CD4-positive, alpha-beta T cell treated with Interleukin-15 for 1 hour (primary cell): ENCODE measurements around the gene PIEZO1.

ENCODE experiments used
- DNase-seq: peaks from one replicate; pipeline ENCODE4 v3.0.0-alpha.2; 2020

Gene PIEZO1

DNA sequence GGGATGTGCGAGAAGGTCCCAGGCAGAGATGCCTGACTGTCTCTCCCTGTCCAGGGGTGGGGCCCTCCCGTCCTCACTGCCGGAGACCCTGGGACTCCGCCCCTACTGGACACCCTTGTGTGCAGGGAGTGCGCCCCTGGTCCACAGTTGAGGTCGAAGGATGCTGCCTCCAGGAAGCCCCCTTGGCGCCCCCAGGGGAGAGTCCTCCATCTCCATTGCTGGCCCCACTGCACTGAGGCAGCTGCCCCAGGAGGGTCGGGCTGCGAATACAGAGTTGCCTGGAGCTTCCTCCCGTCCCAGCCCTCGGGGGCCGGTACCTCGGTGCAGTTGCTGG lies 52.1 kb downstream of the PIEZO1 start:
- no peak for DNase-seq

DNA sequence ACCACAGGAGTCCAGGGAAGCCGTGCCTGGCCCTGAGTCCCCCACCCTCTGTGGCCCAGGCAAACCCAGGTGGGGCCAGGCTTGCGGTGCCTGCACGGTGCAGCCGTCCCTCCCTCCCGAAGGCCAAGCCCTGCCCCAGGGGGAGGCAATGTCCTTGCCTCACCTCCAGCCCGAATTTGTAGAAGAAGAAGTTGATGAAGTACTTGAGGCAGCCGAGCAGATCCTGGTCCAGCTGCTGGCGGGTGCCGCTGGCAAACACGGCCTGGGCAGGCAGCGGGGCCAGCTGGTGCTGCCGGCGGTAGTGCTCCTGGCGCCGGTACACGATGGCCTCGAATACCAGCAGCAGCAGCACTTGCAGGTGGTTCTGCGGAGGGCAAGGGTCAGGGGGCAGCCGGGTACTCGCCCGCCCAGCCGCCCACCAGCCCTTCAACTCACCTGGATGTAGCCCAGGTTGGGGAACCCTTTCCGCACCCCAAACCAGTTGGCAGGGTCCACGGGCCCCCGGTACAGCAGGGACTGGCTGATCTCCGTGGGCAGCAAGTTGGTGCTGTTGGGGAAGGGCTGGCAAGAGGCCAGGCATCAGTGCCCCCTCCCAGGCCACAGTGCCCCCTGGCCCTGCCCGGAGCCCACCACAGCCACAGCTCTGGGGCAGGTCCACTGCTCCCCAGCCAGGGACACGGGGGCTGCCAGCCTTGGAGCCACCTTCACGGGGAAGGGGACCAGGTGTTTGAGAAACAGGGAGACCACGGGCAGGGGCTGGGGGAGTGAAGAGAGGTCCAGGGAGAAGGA lies 52.7 kb downstream of the PIEZO1 start:
- DNase-seq: no peak

DNA sequence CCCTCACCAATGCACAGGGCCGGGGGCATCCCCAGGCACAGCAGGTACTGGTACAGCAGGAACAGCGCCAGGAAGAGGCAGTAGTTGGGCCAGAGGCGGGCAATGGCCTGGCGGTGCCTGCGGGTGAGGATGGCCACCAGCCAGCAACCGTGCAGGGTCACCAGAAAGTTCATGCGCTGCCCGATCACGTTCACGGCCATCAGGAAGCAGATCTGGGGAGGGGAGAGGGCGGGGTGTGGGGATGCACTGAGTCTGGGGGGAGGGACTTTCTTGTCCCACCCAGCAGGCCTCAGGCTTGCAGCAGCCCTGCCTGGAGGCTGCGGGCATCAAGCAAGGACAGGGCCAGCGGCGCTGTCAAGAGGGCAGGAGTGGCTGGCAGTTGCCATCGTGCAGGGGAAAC lies 53.3 kb downstream of the PIEZO1 start:
- DNase-seq: no peak

- DNase-seq: no peak
These were observed 54.1 kb downstream of the PIEZO1 start for GRCh38 chr16:88730632-88731607.

GRCh38 chr16:88727871-88728270 lies 57.1 kb downstream of the PIEZO1 start:
- no peak for DNase-seq

GRCh38 chr16:88726981-88727380 lies 58.0 kb downstream of the PIEZO1 start:
- no peak for DNase-seq

DNA sequence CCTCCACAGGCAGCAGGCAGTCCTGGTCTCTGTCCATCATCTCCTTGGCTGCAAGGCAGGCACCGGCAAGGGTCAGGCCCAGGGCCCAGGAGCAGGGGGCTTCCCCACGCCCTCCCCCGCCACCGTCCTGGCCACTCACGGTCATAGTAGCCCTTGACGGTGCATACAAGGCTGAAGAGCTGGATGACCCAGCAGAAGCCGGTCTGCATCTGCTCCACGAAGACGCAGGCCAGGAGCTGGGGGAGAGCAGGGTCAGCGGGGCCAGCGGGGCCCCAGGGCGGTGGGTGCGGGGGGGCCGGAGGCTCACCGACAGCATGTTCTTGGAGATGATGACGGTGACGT lies 58.6 kb downstream of the PIEZO1 start:
- no peak for DNase-seq

DNA sequence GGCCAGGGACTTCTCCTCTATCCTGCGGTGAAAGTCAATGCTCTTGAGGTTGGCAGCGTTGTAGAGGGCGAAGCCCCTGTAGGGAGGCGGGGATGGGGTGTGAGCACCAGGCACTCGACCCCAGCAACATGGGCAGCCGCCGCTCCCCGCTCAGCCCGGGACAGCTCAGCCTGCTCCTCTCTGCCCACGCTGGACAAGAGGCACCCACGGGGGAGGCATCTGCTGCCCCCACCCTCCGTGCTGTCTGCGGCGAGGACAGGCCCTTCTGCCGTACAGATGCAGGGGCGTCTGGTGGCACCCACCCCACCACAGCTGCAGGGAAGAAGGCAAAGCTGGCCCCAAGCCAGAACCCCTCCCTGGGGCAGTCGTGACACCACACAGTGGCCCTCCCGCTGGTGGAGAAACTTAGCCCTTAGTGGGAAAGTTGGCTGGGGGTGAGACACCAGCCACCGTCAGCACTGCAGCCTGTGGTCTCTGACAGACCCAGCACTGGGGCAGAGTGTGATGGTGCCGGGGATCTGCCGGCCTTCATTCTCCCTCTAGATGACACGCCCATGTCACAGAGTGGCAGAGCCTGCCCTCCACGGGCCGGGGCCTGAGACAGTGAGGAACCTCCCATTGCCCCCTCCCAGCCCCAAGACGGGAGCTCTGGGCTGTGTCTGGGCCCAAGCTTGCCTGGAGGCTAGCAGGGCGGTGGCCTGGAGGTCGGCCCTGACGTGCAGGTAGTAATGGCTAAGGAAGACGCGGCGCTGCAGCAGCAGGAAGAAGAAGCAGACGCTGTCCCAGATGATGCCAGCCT lies 59.2 kb downstream of the PIEZO1 start:
- DNase-seq: no peak

DNA sequence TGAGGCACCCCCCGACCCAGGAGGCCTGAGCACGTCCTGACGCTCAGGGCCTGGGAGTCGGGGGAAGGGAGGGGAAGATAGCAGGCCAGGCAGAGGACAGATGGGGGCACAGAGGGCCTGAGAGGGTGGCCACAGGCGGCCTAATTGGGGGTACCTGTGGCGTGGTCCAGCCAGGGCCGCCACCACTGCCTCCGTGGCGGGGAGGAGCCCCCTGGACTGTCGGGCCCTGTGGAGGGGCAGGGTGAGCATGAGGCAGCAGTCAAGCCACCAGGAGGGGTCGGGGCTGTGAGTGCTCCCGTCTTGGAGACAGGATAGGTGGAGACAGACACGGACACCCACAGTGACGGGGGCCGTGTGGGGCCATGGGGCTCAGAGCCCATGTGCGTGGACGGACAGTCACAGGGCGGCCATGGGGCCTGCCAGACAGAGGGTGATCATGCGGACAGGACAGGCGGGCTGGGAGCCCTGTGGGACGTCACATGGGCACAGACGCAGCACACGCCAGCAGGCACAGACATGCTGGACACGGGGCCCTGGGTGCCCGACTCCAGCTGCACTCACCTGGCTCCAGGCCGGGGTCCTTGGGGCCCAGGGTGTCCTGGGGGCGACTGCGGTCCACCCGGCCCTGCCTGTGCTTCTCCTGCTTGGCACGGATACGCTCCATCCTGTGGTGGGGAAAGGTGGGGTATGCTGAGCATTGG lies 60.0 kb downstream of the PIEZO1 start:
- DNase-seq: no peak

- no peak for DNase-seq
These were observed 61.1 kb downstream of the PIEZO1 start for GRCh38 chr16:88723911-88724310.

- DNase-seq: no peak
These were observed 61.5 kb downstream of the PIEZO1 start for GRCh38 chr16:88723507-88723887.

DNA sequence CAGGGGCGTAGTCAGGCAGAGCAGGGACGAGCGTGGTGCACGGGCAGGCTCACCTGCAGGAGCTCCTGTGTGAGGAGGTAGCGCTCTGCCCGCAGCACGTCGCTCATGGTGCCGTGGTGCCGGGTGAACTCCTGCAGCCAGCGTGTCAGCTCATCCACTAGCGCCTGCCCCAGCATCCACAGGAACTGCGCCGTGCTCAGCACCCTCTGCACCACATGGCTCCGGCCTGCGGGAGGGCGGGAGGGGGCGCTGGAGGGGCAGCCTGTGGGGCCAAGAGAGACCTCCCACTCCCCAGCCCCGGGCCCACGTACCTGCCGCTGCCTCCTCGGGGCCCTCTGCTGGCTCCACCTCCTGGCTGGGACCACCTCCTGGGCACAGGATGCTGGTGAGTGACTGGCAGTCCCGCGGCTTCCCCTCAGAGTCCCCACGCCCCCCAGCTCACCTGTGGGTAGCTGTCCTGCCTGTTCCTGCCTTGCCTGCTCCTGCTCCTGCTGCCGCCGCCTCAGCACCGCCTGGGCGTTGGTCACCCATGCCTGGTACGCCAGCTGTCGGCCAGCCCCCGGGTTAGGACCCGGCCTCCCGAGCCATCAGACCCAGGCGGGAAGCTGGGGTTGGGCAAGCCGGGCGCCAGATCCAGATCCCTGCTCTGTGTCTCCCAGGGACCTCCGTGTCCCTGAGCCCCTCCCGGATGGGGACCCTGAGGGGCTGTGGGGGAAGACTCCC lies 62.1 kb downstream of the PIEZO1 start:
- DNase-seq: no peak

GRCh38 chr16:88721815-88722755 lies 62.9 kb downstream of the PIEZO1 start:
- no peak for DNase-seq

DNA sequence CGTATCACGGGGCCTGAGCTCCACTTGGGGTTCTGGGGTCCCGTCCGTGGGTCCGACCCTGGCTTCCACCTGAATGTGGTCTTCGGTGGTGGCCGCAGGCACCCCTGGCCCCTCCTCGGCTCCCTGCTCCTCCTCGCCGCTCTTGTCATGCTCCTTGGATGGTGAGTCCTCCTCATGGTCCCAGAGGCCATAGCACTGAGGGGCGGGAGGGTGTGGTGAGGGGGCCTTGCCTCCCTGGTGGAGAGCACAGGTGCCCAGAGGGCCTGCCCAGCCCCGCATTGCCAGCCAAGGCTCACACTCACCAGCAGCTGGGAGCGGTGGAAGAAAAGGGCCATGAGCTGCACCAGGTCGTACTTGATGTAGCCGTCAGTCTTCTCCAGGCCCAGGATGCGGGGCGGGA lies 63.8 kb downstream of the PIEZO1 start:
- no peak for DNase-seq

GRCh38 chr16:88720396-88720970 lies 64.5 kb downstream of the PIEZO1 start:
- DNase-seq: no peak

DNA sequence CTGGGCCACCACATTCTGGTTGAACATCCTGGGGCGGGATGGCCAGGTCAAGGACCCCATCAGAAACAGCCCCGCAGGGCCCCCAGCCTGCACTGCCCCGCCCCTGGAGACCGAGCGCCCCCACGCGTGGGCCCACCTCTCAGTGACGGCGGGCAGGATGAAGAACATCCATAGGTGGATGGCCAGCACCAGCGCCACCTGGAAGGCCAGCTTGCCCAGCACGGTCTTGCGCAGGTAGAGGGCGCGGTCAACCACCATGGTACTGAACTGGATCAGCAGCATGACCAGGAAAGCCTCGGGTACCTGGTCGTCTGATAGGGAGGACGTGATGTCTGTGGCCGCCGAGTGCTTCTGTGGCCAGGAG lies 65.1 kb downstream of the PIEZO1 start:
- DNase-seq: no peak

GRCh38 chr16:88719267-88719932 lies 65.6 kb downstream of the PIEZO1 start:
- no peak for DNase-seq

- no peak for DNase-seq
These were observed 66.8 kb downstream of the PIEZO1 start for GRCh38 chr16:88718178-88718577.

GRCh38 chr16:88716601-88717001 lies 68.4 kb downstream of the PIEZO1 start:
- DNase-seq: no peak

DNA sequence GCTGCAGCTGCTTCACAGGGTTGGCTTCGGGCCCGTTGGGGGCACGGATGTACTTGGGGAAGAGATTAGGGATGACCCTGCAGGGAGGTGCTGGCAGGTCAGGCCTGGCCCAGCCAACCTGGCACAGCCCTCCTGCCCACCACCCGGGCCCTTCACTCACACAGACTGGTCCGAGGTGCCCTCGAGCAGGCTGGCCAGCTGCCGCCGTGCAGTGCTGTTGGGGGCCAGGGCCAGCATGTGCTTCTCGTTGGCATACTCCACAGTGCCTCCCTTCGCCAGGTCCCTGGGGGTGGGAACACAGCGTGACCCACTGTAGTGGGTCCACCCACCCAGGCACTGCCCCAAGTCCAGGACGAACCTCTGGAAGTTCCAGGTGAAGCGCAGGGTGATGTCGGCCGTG lies 68.8 kb downstream of the PIEZO1 start:
- DNase-seq: no peak
